HG02981 (cell line): Measurements from ENCODE around the gene GRM8.
A peak's percentile ranks its signal among the peaks of the same experiment; 100 is the strongest.

Experiments
- ATAC-seq: cut with Tn5 transposase; IDR thresholded peaks from one replicate; pipeline ENCODE4 v1.9.1; 2021; ENCODE audit warnings: mild to moderate bottlenecking, moderate library complexity; ENCODE audit not compliant: unreplicated experiment

Gene GRM8

DNA sequence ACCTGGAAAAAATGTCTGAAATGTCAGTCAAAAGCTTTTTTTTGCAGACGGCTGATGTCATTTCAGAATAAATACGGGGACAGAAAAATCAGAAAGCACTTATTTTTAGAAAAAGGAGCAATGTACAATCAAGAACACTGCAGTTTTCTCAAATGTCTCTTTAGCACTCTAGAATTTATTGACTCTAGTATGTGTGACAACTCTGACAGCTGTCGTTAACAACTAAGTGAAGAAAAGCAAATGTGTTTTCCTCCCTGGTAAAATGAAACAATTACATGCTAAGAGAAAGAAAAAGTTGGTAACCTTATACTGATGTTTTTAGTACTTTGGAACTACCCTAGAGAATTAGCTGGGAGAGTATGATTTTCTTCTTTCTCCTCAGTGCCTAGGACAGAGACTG is 497.4 kb downstream of the GRM8 start:
- ATAC-seq: no peak

DNA sequence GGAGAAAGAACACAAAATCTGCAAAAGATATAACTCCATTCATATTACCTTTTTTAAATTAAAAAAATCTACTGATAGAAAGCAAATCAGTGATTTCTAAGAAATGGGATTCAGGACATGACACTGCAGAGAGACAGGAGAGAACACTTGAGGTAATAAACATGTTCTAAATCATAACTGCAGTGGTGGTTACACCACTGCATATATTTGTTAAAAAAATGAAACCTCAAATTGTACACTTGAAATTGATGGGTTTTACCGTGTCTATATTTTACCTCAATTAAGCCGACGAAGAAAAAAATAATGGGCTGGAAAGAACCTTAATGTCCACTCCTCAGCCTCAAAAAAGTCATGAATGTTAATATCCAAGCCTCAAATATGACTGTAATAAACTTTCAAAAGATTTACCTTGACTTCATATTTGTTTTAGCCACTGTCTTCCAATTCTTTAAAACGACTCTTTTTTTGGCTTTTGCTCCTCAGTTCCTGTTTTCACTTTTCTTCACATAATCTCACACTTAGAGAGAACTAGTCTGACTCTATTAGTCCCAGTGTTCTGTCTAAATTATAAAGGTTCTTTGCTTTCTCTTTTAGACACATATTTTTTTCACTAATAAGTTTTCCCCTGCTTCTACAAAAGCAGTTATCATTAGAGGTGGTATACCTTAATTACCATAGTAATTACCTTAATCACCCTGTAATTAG is 502.4 kb downstream of the GRM8 start:
- no peak for ATAC-seq

DNA sequence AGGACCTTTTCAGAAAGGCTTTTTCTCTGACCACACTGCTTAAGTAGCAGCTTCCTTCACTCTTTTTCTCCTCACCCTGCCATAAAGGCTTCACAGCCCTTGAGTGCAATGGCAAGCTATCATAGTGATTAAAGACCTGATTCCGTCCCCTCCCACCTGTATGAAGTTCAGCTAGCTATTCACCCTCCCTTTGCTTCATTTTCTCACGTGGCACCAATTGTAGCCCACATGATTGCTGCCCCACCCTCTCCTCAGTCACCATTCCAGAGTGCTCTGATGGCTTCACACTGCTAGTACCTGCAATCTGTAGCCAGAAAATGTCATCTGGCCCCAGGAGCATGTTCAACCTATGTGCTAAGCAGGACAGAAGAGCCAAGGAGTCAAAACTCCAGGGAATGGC is 523.8 kb downstream of the GRM8 start:
- ATAC-seq: no peak

DNA sequence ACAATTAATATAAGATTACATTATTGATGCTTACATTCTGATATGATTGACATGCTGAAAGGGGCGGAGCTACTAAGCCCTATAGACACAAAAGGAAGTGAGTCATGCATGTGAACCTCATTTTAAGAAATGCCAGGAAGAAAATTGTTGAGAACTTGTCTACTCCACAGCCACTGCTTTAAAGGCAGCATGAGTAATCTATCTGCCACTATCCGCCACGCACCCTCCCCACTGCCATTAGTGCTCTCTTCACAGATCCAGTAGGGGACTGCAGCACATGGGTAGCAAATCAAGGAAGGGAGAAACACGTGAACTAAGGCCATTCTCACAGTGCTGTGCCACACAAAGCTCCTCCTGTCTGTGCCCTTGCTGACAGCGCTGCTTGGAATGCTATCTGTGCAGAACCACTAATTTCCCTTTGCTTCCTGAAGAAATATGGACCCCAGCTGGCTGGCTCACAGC is 524.8 kb downstream of the GRM8 start:
- peak; percentile 52 for ATAC-seq

DNA sequence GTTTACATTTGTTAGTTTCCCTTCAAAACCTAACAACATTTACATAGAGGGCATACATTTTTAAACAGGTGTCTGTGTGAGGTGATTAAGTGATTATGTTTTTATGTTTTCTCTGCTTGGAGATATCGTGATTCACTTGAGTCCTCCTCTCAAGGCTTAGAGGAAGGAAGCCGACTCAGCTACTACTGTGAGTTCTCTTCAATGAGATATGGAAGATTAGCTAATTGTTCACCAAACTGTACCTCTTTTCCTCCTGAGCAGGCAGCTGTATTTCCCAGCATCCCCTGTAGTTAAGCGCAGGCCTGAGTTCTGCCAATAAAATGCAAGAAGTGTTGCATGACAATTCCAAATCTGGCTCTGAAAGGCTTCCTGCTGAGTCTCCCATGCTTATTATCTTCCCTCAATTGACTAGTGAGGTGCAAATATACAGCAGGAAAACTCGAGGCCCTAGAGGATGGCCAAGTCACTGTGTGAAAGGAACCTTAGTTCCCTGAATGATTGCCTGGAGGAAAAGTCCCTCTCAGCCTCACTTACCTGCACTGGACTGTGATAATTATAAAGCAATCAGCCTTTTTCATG is 528.7 kb downstream of the GRM8 start:
- no peak for ATAC-seq

DNA sequence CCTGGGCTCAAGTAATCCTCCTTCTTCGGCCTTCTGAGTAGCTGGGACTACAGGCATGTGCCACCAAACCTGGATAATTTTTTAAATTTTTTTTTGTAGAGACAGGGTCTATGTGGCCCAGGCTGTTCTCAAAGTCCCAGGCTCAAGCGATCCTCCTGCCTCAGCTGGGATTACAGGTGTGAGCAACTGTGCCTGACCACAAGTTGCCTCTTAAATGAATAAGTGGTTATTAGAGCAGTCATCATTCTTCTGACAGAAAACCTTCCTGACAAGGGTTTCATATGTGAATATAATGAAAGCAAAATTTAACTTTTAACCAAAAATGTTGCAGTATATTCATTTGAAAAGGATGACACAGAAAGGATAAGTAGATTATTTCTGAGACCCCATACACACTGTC is 532.5 kb downstream of the GRM8 start:
- peak; percentile 95 for ATAC-seq

DNA sequence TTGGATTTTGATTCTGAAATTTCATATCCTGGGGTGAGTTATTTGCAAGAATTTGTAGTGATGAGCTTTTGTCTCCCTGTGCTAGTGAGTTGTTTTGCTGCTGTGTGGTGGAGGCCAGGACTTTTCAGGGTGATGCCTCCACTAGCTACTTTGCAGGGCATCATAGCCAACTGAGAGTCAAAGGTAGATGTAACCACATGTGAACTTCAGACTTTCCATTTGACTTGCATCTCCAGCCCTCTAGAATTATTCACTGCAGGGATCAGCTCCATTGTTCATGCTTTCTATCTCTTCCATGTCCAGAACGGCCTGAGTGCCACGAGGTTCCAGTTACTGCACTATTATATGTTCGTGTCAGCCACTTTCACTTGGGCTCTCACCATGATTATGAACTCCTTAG is 534.3 kb downstream of the GRM8 start:
- ATAC-seq: no peak

DNA sequence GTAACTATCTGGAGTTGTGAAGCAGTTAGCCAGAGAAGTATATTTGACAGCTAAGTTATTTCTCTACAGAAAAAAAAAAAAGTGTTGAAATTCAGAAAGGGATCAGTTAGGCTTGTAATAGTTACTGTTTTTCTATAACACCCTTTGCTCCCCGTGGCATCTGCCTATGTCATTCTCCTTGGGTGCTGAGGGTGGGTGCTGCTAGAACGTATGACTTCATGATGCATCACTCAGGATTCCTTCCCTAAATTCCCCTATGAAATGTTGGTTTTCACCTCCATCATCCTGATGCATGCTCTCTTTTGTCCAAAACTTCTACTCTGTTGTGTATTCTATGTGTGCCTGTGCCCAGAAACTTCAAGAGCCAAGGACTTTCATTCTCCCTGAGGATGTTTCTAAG is 536.4 kb downstream of the GRM8 start:
- ATAC-seq: no peak

DNA sequence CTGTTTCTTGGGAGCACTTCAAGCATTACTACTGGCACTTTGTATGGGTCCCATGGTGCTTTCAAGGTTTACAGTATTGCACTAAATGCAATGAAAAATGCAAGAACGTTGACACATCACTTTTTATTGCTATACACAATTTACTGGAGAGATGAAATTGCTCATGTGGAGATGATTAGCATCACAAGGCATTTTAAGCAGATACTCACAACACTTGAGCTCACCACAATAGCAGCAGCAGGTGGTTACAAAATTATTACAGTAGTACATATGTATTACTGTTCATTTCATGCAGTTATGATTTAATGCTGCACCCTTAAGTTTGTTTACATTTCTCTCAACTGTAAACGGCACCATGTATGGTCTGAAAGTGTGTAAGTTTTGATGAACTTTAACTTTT is 537.7 kb downstream of the GRM8 start:
- no peak for ATAC-seq

DNA sequence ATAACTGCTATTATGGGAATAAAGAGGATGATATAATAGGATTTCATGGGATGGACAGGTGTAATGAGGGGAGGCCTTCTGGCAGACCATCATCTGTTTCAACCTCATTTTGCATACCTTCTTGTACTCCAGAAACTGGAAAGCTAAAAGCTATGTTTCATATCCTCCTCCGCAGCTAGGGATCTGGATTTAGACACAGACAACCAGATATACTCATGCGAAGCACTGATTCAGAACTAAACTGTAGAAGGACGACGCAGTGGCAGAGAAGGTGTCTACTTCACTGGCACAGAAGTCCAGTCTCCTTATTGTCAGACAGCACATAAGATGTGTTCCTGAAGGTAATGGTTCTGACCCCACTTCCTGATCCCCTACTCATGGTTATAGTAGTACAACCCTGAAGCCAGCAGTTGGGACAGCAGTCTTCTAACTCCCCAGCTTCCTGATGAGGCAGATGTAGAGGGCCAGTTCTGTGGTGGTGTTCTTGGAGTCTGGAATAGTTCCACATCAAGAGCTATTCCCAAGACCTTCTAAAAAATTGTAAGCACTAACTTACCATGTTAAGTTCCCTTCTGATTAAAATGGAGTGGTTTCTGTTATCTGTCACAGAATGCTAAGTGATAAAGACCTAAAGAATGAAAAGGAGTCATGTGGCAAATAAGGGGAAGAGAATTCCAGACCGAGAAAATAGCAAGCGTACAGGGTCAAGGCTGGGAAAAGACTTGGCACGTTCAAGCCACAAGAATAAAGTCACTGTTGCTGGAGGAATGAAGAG is 550.3 kb downstream of the GRM8 start:
- peak; percentile 38 for ATAC-seq

DNA sequence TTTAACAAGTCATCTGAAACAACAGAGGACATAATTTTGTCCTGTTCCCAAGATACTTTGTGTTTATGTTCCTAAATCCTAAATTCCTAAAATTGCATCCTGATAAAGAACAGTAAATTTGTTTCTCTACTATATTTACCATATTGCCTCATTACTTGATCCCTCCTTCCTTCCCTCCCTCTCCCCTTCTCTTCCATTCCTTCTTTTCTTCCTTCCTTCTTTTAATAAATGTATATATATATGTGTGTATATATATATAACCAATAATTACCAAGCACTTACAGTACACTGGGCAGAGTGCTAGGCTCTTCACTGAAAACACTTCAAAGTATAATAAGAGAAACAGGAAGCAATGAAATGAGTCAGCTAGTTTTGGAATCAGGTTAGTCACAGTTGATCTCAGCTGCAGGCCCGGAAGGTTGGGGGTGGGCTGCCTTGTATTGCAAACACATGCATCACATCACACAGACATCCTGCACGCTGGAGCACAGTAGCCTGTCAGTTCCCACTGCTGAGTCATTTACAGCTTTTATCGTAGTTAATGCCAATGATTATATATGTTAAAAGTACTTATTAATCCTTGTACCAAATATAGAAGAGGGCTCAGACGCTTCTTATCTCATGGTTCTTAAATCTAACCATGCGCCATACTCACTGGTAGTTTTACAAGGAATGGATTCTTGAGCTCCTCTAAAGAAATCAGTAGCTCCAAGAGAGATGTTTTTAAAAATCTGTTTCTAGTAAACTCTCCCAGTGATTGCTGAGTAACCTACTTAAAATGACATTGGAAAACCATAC is 551.7 kb downstream of the GRM8 start:
- ATAC-seq: peak; percentile 90

DNA sequence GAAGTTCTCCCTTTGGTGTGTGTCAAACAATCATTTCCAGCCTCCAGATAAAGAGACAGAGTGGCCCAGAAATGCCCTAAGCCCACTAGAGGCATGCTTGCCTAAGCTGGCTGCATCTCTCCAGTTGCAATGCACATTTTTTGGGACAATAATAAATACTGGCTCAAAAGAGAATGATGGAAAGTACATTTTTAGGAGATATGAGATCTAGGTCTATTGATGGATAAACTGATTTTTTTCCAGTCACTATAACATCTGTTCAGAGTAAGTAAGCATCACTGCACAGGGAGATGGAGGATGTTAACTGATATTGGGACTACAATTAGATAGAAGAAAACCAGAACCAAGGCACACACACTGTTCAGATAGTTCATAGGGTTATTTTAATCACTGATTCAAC is 553.0 kb downstream of the GRM8 start:
- no peak for ATAC-seq

DNA sequence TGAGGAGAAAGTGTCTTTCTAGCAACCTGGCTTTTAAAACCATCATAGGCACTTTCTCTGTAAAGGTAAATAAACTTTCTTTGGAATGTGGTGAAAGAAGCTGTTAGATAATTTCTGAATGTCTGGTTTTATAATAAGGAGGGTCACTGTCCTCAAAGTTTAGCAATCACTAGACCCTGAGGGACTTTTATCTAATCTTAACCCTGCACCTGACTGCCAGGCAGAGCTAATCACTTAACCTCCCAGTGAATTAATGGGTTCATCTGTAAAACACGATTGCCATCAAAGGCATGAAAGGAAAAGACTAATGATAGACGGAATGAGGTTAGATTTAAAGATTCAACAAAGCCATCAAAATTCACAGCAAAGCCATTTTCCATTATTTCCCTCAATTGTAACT is 553.8 kb downstream of the GRM8 start:
- ATAC-seq: no peak

DNA sequence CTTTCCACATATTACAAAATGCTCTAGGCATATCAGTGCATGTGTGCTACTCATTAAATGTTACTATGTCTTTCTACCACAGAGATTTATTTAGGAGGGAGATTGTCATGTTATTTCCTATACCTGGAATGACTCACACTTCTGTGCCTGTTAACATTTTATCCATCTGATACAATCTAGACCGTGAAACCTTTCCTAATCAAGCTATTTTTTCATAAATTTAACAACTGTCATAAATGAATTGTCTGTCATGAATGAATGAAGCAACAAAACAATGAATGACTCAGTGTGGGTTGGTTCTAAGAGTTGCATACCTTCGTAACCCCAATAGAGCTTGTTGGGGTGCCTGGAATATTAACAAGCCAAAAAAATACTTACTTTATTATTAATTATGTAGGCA is 554.3 kb downstream of the GRM8 start:
- ATAC-seq: no peak

DNA sequence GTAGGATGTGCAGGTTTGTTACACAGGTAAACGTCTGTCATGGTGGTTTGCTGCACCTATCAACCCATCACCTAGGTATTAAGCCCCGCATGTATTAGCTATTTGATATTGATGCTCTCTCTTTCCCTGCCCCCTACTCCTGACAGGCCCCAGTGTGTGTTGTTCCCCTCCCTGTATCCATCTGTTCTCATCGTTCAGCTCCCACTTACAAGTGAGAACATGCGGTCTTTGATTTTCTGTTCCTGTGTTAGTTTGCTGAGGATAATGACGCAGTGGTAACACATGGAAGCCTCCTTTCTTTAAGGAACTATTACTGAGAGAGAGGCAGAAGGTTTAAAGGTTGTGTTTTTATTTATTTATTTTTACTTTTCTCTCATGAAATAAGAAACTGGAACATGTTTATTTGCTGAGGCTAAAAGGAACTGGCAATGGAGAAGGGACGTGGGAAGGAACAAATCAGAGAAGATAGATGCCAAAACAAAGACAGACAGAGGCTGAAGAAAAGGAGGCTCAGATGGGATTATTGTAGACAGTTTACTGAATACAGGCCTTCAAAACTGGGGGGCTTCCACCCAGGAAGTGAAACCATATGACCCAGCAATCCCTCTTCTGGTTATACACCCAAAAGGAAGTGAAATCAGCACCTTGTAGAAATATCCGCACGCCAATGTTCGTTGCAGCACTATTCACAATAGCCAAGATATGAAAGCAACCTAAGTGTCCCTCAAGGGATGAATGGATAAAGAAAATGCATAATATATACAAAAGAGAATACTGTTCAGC is 556.3 kb downstream of the GRM8 start:
- ATAC-seq: peak; percentile 22

DNA sequence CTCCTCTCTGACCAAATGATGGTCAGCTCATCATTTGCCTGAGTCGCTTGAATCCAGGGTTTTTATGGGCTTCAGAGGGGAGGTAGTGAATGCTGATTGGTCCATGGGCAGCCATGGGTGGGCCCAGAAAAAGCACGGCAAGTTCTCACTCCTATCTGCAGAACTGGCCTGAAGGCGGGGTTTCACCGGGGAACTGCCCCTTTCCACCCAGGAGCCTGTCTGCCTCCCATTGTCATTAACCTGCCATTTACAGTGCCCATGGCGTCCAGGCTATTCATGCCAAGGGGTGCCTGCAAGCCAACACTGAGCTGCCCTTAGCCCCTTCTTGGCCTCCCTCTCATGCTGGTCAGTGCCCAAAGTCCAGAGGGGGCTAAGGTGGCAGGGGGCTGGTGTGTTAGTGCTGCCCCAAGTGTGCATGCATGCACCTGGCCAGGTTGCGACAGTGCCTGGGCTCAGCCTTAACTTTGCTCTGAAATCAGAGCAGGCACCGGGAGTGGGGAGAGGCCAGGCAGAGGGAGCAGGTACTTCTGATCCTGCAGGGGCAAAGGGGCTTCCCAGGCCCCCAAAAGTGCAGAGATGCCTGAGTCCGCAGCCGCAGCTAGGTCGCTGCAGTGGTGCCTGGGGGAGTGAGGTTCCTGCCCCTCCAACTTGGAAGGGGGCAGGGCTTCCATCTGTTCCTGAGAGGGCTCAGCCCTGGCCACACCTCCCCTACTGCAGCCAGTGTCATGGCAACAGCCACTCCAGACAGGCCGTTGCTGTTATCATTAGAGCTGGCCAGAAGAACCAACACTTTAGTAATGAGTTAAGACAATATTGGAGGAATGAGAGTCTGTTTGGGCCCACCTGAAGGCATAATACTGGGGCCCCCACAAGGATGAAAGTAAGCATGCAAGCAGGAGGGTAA is 561.6 kb downstream of the GRM8 start:
- ATAC-seq: no peak

DNA sequence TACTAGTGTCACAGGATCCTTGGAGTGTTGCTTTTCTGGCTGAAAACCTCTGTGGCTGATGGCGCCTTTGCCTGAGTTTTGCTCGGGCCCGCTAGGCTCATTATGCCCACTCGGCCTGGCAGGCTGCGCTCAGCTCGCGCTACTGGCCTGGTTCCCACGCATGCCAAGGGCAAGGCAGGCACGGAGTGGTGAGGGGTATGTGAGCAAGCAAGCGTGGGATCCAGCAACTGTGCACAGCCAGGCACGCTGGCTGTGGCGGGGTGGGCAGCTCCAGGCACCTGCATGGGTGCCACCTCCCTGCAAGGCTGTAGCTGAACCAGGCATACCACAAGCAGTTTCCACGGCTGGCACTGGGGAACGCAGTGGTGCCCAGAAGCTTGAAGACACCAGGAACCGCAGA is 562.6 kb downstream of the GRM8 start:
- ATAC-seq: no peak

DNA sequence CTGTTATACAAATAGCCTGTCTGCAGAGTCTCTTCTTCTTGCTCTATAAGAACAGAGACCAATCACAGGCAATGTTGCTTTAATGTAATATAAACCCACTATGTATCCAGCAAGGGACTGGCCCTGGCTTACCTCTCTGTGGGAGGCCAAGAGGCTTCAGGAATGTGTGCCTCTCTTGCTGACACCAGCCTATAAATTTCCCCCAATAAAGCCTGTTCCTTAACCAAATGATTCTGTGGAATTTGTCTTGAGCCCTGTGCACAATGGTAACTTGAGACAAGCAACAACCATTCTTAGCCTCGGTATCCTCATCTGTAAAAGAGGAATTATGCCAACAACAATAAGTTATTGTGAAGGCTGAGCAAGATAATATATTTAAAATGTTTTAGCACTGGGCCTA is 563.7 kb downstream of the GRM8 start:
- no peak for ATAC-seq

DNA sequence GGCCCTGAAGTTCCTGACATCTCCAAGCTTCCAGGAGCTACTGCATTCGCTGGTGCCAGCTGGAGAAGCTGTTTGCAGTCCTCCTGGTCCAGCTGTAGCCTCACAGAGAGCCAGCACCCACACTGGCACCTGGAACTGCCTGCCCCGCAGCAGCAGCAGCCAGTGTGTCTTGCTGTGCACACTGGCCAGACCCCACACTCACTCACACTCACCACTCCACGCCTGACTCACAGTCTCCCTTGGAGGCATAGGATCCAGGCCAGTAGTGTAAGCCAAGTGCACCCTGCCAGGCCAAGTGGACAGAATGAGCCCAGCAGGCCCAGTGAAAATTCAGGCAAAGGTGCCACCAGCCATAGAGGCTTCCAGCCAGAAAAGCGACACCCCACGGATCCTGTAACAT is 566.3 kb downstream of the GRM8 start:
- no peak for ATAC-seq

DNA sequence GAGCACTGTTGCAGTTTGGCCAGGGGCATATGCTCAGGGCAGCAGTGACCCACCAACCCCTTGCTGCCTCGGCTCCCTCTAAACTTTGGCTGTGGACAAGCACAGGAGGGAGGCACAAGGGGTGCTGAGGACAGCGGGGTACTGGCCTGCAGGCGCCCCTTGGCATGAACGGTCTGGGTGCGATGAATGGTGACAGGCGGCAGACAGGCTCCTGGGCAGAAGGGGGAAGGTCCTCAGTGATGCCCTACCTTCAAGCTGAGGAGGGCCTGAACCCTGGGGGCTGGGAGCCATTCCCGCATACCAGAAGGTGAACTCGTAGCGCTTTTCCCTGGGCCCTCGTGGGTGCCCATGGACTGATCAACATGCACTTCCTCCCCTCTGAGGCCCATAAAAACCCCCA is 567.1 kb downstream of the GRM8 start:
- no peak for ATAC-seq
